Measurements from ENCODE around the gene TWF2.

GRCh38 chr3:52193065-52193464 is 45.9 kb downstream of the TWF2 start:
- TF ChIP-seq SPI1 (IDR thresholded peaks at IDR 0.05; ENCODE audit: borderline replicate concordance, low read depth) (no peak), CTCF (IDR thresholded peaks at IDR 0.05; ENCODE audit: insufficient read depth, low read length) (no peak), POLR2AphosphoS5 (IDR thresholded peaks at IDR 0.05; ENCODE audit: low read depth) (no peak), REST (IDR thresholded peaks at IDR 0.05; ENCODE audit: insufficient replicate concordance, low read depth) (no peak), GABPA (IDR thresholded peaks at IDR 0.05; ENCODE audit: low read depth) (no peak)
